ENCODE data around the gene CUX1. TPM values are rescaled to one million over a fixed set of nuclear protein-coding genes. Genes with fewer than 3 reads are reported as not detected.

CUX1 gene, protein sequence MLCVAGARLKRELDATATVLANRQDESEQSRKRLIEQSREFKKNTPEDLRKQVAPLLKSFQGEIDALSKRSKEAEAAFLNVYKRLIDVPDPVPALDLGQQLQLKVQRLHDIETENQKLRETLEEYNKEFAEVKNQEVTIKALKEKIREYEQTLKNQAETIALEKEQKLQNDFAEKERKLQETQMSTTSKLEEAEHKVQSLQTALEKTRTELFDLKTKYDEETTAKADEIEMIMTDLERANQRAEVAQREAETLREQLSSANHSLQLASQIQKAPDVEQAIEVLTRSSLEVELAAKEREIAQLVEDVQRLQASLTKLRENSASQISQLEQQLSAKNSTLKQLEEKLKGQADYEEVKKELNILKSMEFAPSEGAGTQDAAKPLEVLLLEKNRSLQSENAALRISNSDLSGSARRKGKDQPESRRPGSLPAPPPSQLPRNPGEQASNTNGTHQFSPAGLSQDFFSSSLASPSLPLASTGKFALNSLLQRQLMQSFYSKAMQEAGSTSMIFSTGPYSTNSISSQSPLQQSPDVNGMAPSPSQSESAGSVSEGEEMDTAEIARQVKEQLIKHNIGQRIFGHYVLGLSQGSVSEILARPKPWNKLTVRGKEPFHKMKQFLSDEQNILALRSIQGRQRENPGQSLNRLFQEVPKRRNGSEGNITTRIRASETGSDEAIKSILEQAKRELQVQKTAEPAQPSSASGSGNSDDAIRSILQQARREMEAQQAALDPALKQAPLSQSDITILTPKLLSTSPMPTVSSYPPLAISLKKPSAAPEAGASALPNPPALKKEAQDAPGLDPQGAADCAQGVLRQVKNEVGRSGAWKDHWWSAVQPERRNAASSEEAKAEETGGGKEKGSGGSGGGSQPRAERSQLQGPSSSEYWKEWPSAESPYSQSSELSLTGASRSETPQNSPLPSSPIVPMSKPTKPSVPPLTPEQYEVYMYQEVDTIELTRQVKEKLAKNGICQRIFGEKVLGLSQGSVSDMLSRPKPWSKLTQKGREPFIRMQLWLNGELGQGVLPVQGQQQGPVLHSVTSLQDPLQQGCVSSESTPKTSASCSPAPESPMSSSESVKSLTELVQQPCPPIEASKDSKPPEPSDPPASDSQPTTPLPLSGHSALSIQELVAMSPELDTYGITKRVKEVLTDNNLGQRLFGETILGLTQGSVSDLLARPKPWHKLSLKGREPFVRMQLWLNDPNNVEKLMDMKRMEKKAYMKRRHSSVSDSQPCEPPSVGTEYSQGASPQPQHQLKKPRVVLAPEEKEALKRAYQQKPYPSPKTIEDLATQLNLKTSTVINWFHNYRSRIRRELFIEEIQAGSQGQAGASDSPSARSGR (N-terminal part only)
- polyA plus RNA-seq: 10 to 100 TPM; 29.2 to 77.5 (median 32.3) TPM
- long read RNA-seq, donor 1, transcript CUX1-209 (8 exons, 1,566 nt): minor isoform, 7 of 18 reads
- long read RNA-seq, donor 1, transcript CUX1-202 (23 exons, 2,931 nt): major isoform, 9 of 18 reads
- long read RNA-seq, donor 1, partial matches to known transcripts: 0 of 18 reads
- long read RNA-seq, donor 1, other reads (novel, unspliced or antisense): 0 of 18 reads
- long read RNA-seq, donor 2, partial matches to known transcripts: 0 of 3 reads
- long read RNA-seq, donor 2, other reads (novel, unspliced or antisense): 0 of 3 reads
- long read RNA-seq, donor 3, partial matches to known transcripts: 14 of 19 reads
- long read RNA-seq, donor 3, other reads (novel, unspliced or antisense): 0 of 19 reads
- long read RNA-seq, donor 4: 0 reads
- long read RNA-seq, donor 5: 0 reads
- long read RNA-seq, donor 6, partial matches to known transcripts: 11 of 20 reads
- long read RNA-seq, donor 6, other reads (novel, unspliced or antisense): 0 of 20 reads
- long read RNA-seq, donor 7, transcript CUX1-202 (23 exons, 2,931 nt): major isoform, 8 of 27 reads
- long read RNA-seq, donor 7, partial matches to known transcripts: 17 of 27 reads
- long read RNA-seq, donor 7, other reads (novel, unspliced or antisense): 0 of 27 reads
- long read RNA-seq, donor 8: 0 reads
- long read RNA-seq, donor 9: 0 reads
- long read RNA-seq, donor 10, full-length matches to known transcripts: 13 of 13 reads
- long read RNA-seq, donor 10, partial matches to known transcripts: 0 of 13 reads
- long read RNA-seq, donor 10, other reads (novel, unspliced or antisense): 0 of 13 reads

DNA sequence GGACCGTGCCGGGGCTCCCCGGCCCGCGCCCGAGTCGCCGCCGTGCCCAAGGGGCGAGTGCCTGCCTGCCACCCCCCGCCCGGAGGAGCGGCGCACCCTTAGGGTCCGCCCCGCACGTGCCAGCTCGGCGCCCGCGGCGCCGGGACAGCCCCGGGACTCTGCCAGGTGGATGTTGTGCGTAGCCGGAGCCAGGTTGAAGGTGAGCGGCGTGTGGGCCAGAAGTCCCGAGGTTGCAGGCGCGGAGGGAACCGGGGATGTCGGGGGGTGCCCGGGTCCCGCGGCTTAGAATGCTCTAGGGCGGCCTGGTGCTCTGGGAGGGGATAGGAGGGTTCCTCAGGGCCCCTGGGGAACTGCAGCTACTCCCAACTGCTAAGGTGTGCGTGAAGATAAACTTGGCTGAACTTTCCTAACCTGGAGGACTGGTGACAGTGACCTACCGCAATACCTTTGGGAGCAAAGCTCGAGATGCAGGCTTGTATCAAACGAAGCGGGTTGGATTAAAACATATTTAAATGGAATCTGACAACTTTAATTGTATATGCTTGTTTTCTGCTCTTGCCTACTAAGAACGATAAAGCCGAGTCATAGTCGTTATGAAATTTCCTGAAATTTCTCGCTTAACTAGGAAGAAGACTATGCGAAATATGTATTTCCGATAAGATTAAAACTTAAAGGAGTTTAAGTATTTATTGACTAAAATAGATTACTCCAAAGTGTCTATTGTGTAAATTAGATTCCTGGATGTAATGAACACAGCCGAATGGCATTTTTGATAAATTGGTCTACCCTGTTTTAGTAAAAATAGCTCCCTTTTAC lies at the start of gene CUX1:
Gene CUX1, plus strand, starts transcription at position 156 of the 816 bp plus-strand sequence. Its CDS starts 14 bp downstream, at position 170.
- Histone ChIP-seq H3K36me3 (ENCODE audit: control insufficient read depth in 3 of 3, insufficient read depth in 2 of 3, low read depth in 1 of 3, low read length in 3 of 3) (peaks cover 0 to 5% (median 0%) of the 10 kb centered on the region in 3 donors), H3K4me1 (ENCODE audit: control insufficient read depth in 3 of 3, insufficient read depth in 2 of 3, low read depth in 1 of 3, low read length in 2 of 3) (peaks cover 0 to 17% (median 6%) of the 10 kb centered on the region in 3 donors), H3K9me3 (ENCODE audit: control insufficient read depth in 2 of 2, insufficient read depth in 1 of 2, low read depth in 1 of 2, low read length in 1 of 2) (no peaks in the 10 kb centered on the region), H3K27me3 (ENCODE audit: control insufficient read depth in 3 of 3, insufficient read depth in 3 of 3, low read length in 3 of 3) (no peaks in the 10 kb centered on the region), H3K27ac (ENCODE audit: low read depth in 1 of 3, low read length in 2 of 3) (peak within 1 kb of the TSS in 2 of 3 donors; percentile 39 to 41), H3K4me3 (ENCODE audit: low read depth in 1 of 3, low read length in 3 of 3) (peak within 1 kb of the TSS; percentile 49 to 93 (median 89))
- FAIRE-seq: no peak
- 11 to 20% (median 11%) methylated on average over 31 to 49 of the region's 49 CpGs for WGBS, 3 donors
- DNase-seq: peak; percentile 38 to 71

DNA sequence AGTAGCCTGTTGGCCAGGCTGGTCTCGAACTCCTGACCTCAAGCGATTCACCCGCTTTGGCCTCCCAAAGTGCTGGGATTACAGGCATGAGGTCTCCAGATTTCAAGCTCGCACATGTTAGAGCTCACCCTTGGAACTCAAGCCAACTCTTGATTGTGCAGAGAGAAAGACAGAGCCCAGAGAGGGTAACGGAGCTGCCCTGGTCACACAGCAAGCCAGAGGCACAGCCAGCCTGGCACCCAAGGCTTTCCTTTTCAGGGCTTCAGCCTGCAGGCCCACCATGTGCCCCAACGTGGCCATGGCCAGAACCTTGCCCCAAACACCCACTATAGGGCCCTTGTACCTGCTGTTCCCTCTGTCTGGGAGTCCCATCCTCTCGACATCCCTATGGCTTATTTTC lies 49.1 kb upstream of the CUX1 start:
- 82 to 87% (median 83%) methylated on average over 7 of the region's 7 CpGs for WGBS, 3 donors
- no peak for FAIRE-seq

DNA sequence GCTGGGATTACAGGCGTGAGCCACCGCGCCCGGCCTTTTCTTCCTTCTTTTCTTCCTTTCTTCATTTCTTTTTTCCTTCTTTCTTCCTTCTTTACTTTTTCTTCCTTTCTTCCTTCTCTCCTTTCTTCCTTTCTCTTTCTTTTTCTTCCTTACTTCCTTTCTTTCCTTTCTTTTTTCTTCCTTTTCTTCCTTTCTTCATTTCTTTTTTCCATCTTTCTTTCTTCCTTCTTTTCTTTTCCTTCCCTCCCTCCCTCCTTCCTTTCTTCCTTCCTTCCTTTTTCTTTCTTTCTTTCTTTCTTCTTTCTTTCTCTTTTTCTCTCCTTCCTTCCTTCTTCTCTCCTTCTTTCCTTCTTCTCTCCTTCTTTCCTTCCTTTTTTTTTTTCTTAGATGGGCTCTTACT lies 47.0 kb upstream of the CUX1 start:
- H3K4me1 ChIP-seq (ENCODE audit: control insufficient read depth in 3 of 3, insufficient read depth in 2 of 3, low read depth in 1 of 3, low read length in 2 of 3): no peaks in the 10 kb centered on the region
- 84 to 92% (median 91%) methylated on average over 4 of the region's 4 CpGs for WGBS, 3 donors
- FAIRE-seq: no peak
- no peak overlapping the region for H3K4me3 ChIP-seq (ENCODE audit: low read depth in 1 of 3, low read length in 3 of 3)
- no peak overlapping the region for H3K27ac ChIP-seq (ENCODE audit: low read depth in 1 of 3, low read length in 2 of 3)
- no peaks in the 10 kb centered on the region for H3K9me3 ChIP-seq (ENCODE audit: control insufficient read depth in 2 of 2, insufficient read depth in 1 of 2, low read depth in 1 of 2, low read length in 1 of 2)
- H3K36me3 ChIP-seq (ENCODE audit: control insufficient read depth in 3 of 3, insufficient read depth in 2 of 3, low read depth in 1 of 3, low read length in 3 of 3): no peaks in the 10 kb centered on the region
- H3K27me3 ChIP-seq (ENCODE audit: control insufficient read depth in 3 of 3, insufficient read depth in 3 of 3, low read length in 3 of 3): peaks cover 0 to 3% (median 0%) of the 10 kb centered on the region in 3 donors
- no peak for DNase-seq

More for the DNA sequence above, 49.1 kb upstream of the CUX1 start:
- Histone ChIP-seq H3K27me3 (ENCODE audit: control insufficient read depth in 3 of 3, insufficient read depth in 3 of 3, low read length in 3 of 3) (no peaks in the 10 kb centered on the region), H3K4me1 (ENCODE audit: control insufficient read depth in 3 of 3, insufficient read depth in 2 of 3, low read depth in 1 of 3, low read length in 2 of 3) (no peaks in the 10 kb centered on the region), H3K36me3 (ENCODE audit: control insufficient read depth in 3 of 3, insufficient read depth in 2 of 3, low read depth in 1 of 3, low read length in 3 of 3) (no peaks in the 10 kb centered on the region), H3K4me3 (ENCODE audit: low read depth in 1 of 3, low read length in 3 of 3) (no peak overlapping the region), H3K27ac (ENCODE audit: low read depth in 1 of 3, low read length in 2 of 3) (no peak overlapping the region), H3K9me3 (ENCODE audit: control insufficient read depth in 2 of 2, insufficient read depth in 1 of 2, low read depth in 1 of 2, low read length in 1 of 2) (no peaks in the 10 kb centered on the region)
- no peak for DNase-seq

DNA sequence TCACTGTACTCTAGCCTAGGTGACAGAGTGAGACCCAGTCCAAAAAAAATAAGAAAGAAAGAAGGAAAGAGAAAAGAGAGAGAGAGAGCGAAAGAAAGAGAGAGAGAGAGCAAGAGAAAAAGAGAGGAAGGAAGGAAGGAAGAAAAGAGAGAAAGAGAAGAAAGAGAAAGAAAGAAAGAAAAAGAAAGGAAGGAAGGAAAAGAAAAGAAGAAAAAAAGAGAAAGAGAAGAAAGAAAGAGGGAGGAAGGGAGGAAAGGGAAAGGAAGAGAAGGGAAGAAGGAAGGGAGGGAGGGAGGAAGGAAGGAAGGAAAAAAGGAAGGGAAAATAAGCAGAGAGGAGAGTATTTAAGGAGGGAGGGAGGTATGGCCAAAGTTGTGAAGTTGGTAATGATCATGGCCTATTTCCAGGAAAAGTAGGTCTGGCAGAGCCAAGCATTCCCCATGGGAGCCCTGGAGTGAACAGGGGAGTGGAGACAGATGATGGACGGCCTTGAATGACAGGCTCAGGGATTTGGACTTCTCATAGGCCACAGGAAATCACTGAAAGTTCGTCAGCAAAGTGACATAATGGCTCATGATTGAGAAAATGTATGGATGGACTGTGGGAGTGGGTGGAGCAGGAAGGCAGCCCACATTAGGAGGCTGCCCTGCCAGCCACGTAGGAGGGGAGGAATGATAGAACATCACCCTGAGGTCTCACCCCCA lies 44.8 kb upstream of the CUX1 start:
- H3K4me1 ChIP-seq (ENCODE audit: control insufficient read depth in 3 of 3, insufficient read depth in 2 of 3, low read depth in 1 of 3, low read length in 2 of 3): no peaks in the 10 kb centered on the region
- FAIRE-seq: no peak
- no peak overlapping the region for H3K4me3 ChIP-seq (ENCODE audit: low read depth in 1 of 3, low read length in 3 of 3)
- no peak overlapping the region for H3K27ac ChIP-seq (ENCODE audit: low read depth in 1 of 3, low read length in 2 of 3)
- H3K27me3 ChIP-seq (ENCODE audit: control insufficient read depth in 3 of 3, insufficient read depth in 3 of 3, low read length in 3 of 3): peaks cover 0 to 7% (median 0%) of the 10 kb centered on the region in 3 donors
- 50 to 56% (median 54%) methylated on average over 4 of the region's 4 CpGs for WGBS, 3 donors
- H3K9me3 ChIP-seq (ENCODE audit: control insufficient read depth in 2 of 2, insufficient read depth in 1 of 2, low read depth in 1 of 2, low read length in 1 of 2): no peaks in the 10 kb centered on the region
- H3K36me3 ChIP-seq (ENCODE audit: control insufficient read depth in 3 of 3, insufficient read depth in 2 of 3, low read depth in 1 of 3, low read length in 3 of 3): no peaks in the 10 kb centered on the region
- no peak for DNase-seq

DNA sequence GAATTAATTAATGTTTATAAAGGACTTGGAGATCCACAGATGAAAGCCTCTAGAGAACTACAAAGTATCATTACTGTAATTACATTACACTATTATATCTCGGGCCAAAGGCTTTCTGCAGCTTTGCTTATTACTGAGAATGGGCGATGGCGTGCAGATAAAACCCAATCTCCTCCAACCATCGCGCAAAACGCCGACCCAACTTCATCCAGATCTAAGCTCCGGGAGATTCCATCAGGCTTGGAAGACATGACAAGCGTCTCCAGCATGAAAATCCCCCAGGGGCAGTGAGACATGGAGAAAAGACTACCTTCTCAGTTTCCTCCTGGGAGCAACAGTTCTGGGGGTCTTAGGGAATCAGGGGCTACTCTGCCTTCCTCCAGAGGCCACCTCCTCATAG lies 42.2 kb upstream of the CUX1 start:
- WGBS, 3 donors: 83 to 88% (median 86%) methylated on average over 9 of the region's 9 CpGs
- no peak for DNase-seq
- FAIRE-seq: no peak

DNA sequence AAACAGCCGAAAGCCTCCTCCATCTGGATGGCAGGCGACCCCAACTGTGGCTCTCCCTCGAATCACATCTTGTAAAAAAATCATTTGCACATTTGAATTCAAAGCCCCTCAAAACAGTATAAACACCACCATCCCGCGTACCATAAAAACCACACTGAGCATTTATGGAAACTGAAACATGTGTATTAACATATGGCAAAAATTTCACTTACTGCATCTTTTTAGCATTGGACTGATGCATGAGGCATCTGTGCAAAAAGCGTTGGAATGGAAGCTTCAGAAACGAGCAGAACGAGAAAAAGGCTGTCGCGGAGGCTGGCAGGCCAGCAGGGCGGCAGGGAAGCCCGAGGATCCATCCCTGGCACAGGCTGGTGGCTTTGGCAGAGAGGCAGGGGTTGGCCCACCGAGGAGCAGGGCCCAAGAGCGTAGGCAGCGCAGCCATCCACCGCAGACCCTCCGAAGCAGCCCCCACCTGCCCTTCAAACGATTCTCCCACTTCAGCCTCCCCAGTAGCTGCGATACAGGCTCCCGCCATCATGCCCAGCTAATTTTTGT lies 39.3 kb upstream of the CUX1 start:
- no peaks in the 10 kb centered on the region for H3K9me3 ChIP-seq (ENCODE audit: control insufficient read depth in 2 of 2, insufficient read depth in 1 of 2, low read depth in 1 of 2, low read length in 1 of 2)
- H3K27me3 ChIP-seq (ENCODE audit: control insufficient read depth in 3 of 3, insufficient read depth in 3 of 3, low read length in 3 of 3): peaks cover 0 to 15% (median 0%) of the 10 kb centered on the region in 3 donors
- no peak overlapping the region for H3K4me3 ChIP-seq (ENCODE audit: low read depth in 1 of 3, low read length in 3 of 3)
- H3K4me1 ChIP-seq (ENCODE audit: control insufficient read depth in 3 of 3, insufficient read depth in 2 of 3, low read depth in 1 of 3, low read length in 2 of 3): no peaks in the 10 kb centered on the region
- no peaks in the 10 kb centered on the region for H3K36me3 ChIP-seq (ENCODE audit: control insufficient read depth in 3 of 3, insufficient read depth in 2 of 3, low read depth in 1 of 3, low read length in 3 of 3)
- FAIRE-seq: no peak
- WGBS, 3 donors: 89 to 92% (median 91%) methylated on average over 19 to 20 of the region's 20 CpGs
- no peak overlapping the region for H3K27ac ChIP-seq (ENCODE audit: low read depth in 1 of 3, low read length in 2 of 3)
- DNase-seq: no peak

More for the DNA sequence above, 42.2 kb upstream of the CUX1 start:
- no peak overlapping the region for H3K4me3 ChIP-seq (ENCODE audit: low read depth in 1 of 3, low read length in 3 of 3)
- H3K27me3 ChIP-seq (ENCODE audit: control insufficient read depth in 3 of 3, insufficient read depth in 3 of 3, low read length in 3 of 3): peaks cover 0 to 7% (median 0%) of the 10 kb centered on the region in 3 donors
- no peaks in the 10 kb centered on the region for H3K36me3 ChIP-seq (ENCODE audit: control insufficient read depth in 3 of 3, insufficient read depth in 2 of 3, low read depth in 1 of 3, low read length in 3 of 3)
- H3K9me3 ChIP-seq (ENCODE audit: control insufficient read depth in 2 of 2, insufficient read depth in 1 of 2, low read depth in 1 of 2, low read length in 1 of 2): no peaks in the 10 kb centered on the region
- no peaks in the 10 kb centered on the region for H3K4me1 ChIP-seq (ENCODE audit: control insufficient read depth in 3 of 3, insufficient read depth in 2 of 3, low read depth in 1 of 3, low read length in 2 of 3)
- no peak overlapping the region for H3K27ac ChIP-seq (ENCODE audit: low read depth in 1 of 3, low read length in 2 of 3)

Data from small intestine (tissue), 16 donors.